Stimulated activated CD4-positive, alpha-beta T cell treated with anti-CD3 and anti-CD28 coated beads, TNF-alpha, amount 100 ng/mL, for 24 hours (primary cell): ENCODE measurements around the gene WIPI1.
"Not testable (repeated sequence)": the region's sequence is repeated elsewhere in the genome, so short reads cannot be mapped to it uniquely, and the experiment has no call there.

Experiments used
- DNase-seq, 3 experiments: peaks; one replicate each; pipeline ENCODE4 v3.0.0-alpha.2; 2020; ENCODE audit warnings: low read depth in 3 of 3

WIPI1 gene

DNA sequence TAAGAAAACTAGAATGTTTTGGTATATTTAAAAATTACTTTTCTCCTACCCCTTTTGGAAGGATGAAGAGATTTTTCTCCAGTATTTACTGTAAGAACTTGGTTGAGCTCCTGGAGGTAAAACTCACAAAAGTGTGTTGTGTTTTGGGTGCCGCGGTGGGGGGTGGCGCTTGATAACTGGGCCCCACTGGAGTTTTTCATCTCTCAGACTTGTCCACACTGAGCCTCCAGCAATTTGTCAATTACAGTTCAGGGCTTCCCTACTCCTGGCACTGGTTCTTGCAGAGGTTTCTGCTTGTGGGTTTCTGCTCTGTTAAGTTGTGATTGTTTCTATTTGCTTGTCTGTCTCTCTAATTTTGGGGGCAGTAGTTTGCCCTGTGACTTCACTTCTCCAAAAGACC is 40.0 kb downstream of the WIPI1 start:
- DNase-seq, result no peak

DNA sequence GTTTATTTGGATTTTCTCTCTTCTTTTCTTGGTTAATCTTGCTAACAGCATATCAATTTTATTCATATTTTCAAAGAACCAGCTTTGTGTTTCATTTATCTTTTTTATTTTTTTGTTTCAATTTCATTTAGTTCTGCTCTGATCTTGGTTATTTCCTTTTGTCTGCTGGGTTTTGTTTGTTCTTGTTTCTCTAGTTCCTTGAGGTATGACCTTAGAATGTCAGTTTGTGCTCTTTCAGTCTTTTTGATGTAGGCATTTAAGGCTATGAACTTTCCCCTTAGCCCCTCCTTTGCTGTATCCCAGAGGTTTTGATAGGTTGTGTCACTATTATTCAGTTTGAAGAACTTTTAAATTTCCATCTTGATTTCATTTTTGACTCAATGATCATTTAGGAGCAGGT is 42.4 kb downstream of the WIPI1 start:
- DNase-seq, result not testable (repeated sequence)

GRCh38 chr17:68413597-68414560 is 43.4 kb downstream of the WIPI1 start:
- peak in 2 of 3 experiments; percentile 40 to 58 for DNase-seq

GRCh38 chr17:68407656-68408055 is 49.6 kb downstream of the WIPI1 start:
- DNase-seq, result not testable (repeated sequence)

DNA sequence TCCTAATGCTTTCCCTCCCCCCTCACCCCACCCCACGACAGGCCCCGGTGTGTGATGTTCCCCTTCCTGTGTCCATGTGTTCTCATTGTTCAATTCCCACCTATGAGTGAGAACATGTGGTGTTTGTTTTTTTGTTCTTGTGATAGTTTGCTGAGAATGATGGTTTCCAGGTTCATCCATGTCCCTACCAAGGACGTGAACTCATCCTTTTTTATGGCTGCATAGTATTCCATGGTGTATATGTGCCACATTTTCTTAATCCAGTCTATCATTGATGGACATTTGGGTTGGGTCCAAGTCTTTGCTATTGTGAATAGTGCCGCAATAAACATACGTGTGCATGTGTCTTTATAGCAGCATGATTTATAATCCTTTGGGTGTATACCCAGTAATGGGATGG is 53.5 kb downstream of the WIPI1 start:
- DNase-seq, result not testable (repeated sequence)

DNA sequence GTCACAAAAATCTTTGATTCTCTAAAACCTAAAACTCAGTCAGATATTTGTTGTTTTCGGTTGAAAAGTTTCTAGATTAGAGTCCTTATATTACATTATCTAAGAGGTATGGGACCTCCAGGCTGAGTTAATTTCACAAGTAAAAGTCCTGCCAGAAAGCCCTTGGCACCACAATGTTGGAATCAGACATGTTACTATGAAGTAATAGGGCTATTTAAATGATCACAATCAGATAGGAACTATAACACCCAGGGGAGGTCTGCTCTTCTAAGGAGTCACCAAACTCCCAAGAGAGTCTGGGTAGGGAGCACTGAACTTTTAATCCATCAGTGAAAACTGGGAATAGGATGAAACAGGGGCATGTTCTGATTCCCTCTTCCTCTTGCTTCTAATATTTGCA is 54.2 kb downstream of the WIPI1 start:
- DNase-seq, result no peak

GRCh38 chr17:68401288-68401687 is 56.0 kb downstream of the WIPI1 start:
- DNase-seq, result no peak

GRCh38 chr17:68400404-68400735 is 56.9 kb downstream of the WIPI1 start:
- DNase-seq, result no peak

DNA sequence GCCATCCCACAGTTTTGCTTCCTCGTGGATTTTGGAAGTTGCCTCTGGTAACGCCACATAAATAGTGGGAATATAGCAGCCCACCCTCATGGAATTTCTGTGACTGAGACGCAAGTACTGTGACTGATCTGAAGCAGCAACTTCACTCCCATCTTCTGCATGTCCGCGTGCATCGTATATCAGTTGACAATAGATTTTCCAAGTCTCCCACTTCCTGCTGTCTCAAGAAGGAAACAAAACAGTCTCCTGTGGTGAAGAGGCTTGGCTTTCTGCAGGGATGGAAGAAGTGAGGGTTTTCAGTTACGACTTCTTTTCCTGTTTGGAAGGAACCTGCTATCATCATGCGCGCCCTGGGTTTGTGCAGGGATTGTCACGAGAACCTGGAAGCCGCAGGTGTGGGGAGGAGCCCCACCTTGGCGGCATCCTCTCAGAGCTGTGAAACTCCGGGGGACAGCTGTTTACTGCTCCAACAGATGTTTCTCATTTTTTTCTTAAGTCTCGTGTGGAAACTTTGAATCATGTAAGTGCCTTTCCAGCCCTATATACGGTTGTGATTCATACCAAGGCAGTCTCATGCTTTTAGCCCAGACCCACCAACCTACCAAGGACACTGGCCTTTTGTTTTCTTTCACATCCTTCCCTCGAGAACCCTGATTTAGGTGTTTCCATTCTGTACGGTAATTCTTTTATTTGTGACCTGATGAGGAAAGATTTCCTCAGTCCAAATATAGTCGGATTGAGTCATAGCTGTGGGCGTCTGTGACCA is 57.5 kb downstream of the WIPI1 start:
- DNase-seq, result peak in 2 of 3 experiments; percentile 37 to 52

DNA sequence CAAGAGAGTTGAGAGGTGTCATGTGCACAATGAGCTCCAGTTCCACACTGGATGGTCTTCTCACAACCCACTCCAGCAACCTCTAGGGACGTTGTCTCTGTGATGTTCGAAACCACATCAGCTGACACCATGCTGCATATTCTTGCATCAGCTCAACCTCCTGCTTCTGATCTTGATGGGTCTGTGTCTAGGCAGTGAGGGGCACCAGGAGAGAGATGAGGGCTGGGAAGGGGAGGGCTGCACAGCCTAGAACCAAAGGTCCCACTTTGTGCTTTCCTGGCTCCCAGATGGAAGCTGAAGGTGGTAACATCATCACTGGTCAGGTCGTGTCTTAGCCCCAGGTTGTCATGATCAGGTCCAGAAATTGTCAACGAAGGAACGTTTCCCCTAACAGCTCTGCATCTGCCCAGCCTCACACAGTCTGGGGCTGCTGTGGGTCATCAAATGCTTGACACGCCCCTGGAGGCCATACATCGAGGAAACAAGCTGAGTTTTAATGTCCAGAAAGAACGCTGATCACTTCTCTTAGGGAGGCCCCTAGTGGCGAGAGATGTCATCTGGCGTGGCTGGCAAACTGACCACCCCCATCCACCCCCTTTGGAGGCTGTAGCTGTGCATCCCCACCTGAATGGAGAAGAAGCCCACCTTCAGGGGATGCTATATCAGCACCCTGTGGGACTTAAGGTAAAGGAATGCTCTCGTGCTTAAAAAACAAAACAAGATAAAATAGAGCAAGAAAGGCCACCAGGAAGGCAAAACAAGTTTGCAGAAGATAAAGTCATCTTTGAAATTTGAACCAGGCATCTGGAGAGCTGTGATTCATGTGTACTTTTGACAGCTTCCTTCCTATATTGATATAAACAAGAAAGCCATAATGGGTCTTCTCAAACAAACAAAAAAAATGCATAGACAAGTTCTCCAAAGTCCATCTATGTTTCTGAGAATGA is 58.3 kb downstream of the WIPI1 start:
- DNase-seq, result no peak

DNA sequence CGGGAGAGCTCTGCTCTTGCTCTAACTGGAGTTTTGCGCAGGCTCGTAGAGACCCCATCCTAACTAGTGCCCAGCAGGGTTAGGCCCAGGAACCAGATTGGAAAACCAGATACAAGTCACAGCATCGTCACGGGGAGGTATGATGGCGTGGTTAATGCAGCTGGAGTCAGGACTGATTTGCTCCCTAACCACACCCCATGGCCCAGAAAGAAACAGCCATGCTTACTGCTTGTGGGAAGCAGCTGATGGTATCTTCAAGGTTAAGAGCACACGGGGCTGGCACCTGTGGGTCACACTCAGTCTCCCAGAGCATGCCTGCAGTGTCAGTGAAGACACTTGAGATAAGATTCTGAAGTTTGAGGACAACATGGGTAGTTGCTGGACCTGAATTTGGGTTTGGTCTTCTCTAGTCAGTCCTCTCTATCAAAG is 60.2 kb downstream of the WIPI1 start:
- DNase-seq, result no peak

GRCh38 chr17:68396226-68397107 is 60.8 kb downstream of the WIPI1 start:
- DNase-seq, result no peak

- DNase-seq, result no peak
Observed at GRCh38 chr17:68394608-68395331, 62.5 kb downstream of the WIPI1 start.

DNA sequence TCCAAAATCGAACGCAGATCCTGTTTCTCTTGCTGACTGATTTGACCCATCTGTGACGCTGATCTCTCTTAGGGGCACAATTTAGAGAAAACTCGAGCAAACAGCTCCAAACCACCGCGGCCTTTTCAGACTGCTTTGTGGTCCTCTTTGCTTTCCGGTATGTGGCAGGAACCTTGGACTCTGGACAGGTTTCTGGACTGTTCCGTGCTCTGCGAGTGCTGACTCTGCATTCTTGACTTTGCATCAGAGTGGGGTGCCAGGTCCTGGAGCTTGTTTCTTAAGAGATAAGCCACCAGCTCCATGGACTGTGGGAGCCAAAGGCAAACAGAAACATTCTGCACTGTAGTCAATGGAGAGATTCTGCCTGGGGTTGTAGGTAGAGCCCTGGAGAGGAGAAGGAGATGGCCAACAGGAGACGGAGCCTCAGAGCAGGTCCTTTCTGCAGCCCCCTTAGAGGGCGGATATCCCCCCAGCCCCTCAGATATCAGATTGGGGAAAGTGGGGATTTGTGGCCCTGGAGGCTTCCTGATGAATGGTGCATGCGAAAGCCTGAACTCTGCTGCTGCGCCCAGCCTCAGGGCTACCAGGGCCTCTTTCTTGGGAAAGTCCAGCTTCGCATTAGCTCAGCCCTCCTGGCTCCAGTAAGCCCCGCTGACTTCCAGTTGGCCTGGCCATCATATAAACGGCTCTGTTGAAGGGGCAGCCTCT is 65.6 kb downstream of the WIPI1 start:
- no peak for DNase-seq

DNA sequence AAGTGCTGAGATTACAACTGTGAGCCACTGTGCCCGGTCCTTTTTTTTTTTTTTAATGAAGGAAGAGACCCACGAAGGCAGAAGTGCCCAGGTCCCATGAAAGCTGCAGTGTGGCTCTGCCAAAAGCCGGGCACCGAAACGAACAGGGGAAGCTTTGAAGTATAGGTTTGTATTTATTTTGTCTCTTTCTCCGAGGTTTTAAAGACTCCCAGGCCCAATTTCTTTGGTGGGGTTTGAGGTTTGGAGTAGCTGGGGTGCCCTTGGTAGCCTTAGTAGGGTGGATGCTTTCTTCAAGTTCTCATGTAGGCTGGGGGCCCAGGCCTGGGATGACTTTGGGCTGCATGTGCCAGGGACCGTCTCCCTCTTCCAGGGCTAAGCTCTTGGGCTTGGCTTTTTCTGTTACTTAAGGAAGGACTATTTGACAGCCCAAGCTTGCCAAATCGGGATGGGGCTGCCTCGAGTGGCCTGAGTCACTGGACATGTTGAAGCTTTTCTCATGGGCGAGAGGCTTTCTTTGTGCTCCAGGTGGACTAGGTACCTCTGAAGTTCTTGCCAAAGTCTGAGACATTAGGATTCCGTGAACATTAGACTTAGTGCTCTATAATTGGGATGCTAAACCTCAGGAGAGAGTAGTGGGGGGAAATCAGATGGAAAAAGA is 66.3 kb downstream of the WIPI1 start:
- DNase-seq, result no peak

DNA sequence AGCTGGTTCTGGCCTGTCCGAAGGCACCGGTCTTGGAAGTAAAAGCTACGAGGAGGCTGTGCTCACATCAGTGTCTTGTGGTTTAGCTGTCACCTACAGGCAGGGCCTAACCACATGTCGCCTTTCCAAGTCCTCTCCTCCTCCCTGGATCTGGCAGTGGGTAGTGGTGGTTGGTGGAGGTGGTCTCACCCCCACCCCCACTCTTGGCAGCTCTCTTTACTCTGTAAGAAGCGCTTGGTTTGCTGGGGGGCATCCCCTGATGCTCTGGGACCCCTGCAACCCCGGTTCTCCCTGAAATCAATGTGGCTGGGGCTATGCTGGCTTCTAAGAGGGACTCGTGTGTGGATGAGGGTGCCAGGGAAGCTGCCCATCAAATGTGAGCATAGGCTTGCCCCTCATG is 68.3 kb downstream of the WIPI1 start:
- DNase-seq, result no peak

- no peak for DNase-seq
Observed at GRCh38 chr17:68387435-68388218, 69.7 kb downstream of the WIPI1 start.
